HG03064 (cell line): ENCODE measurements around the gene ZBTB5.

Experiments
- ATAC-seq: cut with Tn5 transposase; IDR thresholded peaks from one replicate; pipeline ENCODE4 v1.9.1; 2021; ENCODE audit warnings: low read depth; ENCODE audit not compliant: unreplicated experiment

Gene ZBTB5

GRCh38 chr9:37453827-37454226 lies 11.4 kb downstream of the ZBTB5 start:
- no peak for ATAC-seq

GRCh38 chr9:37452611-37453010 lies 12.6 kb downstream of the ZBTB5 start:
- no peak for ATAC-seq

GRCh38 chr9:37451628-37452027 lies 13.6 kb downstream of the ZBTB5 start:
- ATAC-seq = no peak

GRCh38 chr9:37449862-37450632 lies 15.2 kb downstream of the ZBTB5 start:
- ATAC-seq = no peak

GRCh38 chr9:37447111-37447510 lies 18.1 kb downstream of the ZBTB5 start:
- no peak for ATAC-seq

- no peak for ATAC-seq
These were observed 18.8 kb downstream of the ZBTB5 start for GRCh38 chr9:37446401-37446800.

- ATAC-seq = no peak
These were observed 19.4 kb downstream of the ZBTB5 start for GRCh38 chr9:37445832-37446231.

- ATAC-seq = no peak
These were observed 20.4 kb downstream of the ZBTB5 start for GRCh38 chr9:37444890-37445289.

- no peak for ATAC-seq
These were observed 21.7 kb downstream of the ZBTB5 start for GRCh38 chr9:37443566-37443965.

- ATAC-seq = no peak
These were observed 22.7 kb downstream of the ZBTB5 start for GRCh38 chr9:37442556-37442955.

- ATAC-seq = no peak
These were observed 23.4 kb downstream of the ZBTB5 start for GRCh38 chr9:37441776-37442370.

- ATAC-seq = no peak
These were observed 26.9 kb downstream of the ZBTB5 start for GRCh38 chr9:37438359-37438758.

GRCh38 chr9:37437621-37438020 lies 27.6 kb downstream of the ZBTB5 start:
- no peak for ATAC-seq

- ATAC-seq = no peak
These were observed 28.2 kb downstream of the ZBTB5 start for GRCh38 chr9:37437010-37437409.

- no peak for ATAC-seq
These were observed 28.7 kb downstream of the ZBTB5 start for GRCh38 chr9:37436540-37436939.

GRCh38 chr9:37433867-37434371 lies 31.3 kb downstream of the ZBTB5 start:
- ATAC-seq = no peak

- no peak for ATAC-seq
These were observed 33.2 kb downstream of the ZBTB5 start for GRCh38 chr9:37432020-37432419.

GRCh38 chr9:37430841-37431597 lies 34.2 kb downstream of the ZBTB5 start:
- ATAC-seq = no peak

GRCh38 chr9:37429441-37430285 lies 35.6 kb downstream of the ZBTB5 start:
- no peak for ATAC-seq

GRCh38 chr9:37428345-37428744 lies 36.9 kb downstream of the ZBTB5 start:
- no peak for ATAC-seq
